Keratinocyte (primary cell): ENCODE results near the gene FSTL5. TPM values are rescaled to one million over a fixed set of nuclear protein-coding genes. Genes with fewer than 3 reads are reported as not detected.

Source experiments
- DNase-seq: peaks from one replicate; pipeline ENCODE4 v3.0.0-alpha.2; 2011; ENCODE audit warnings: low read depth, missing footprints, low spot score
- FAIRE-seq: peaks from 2 replicates; lab custom pipeline; 2011; peaks lifted over from hg19 to GRCh38; lab: Jason Lieb, UNC
- H2AFZ ChIP-seq: 2 replicates; pipeline ENCODE4 v1.6.0; 2012; ENCODE audit warnings: low read length, control low read depth, inconsistent platforms; ENCODE audit not compliant: control insufficient read depth
- H3K27ac ChIP-seq: 2 replicates; pipeline ENCODE4 v1.5.1; 2011; ENCODE audit warnings: low read length; ENCODE audit not compliant: control insufficient read depth, insufficient read depth
- H3K27me3 ChIP-seq: 3 replicates; pipeline ENCODE4 v1.6.0; 2011; ENCODE audit warnings: low read length; ENCODE audit not compliant: control insufficient read depth, insufficient read depth; ENCODE audit errors: extremely low read depth
- H3K36me3 ChIP-seq, 2 experiments: 2 replicates in 1 of 2; 3 replicates in 1 of 2; pipeline ENCODE4 v1.5.1; 2011; ENCODE audit warnings: low read length in 2 of 2, mild to moderate bottlenecking in 1 of 2; ENCODE audit not compliant: control insufficient read depth in 2 of 2, insufficient read depth in 2 of 2; ENCODE audit errors: extremely low read depth in 1 of 2
- H3K4me1 ChIP-seq: 3 replicates; pipeline ENCODE4 v1.5.1; 2011; ENCODE audit warnings: low read length; ENCODE audit not compliant: control insufficient read depth, insufficient read depth; ENCODE audit errors: extremely low read depth
- H3K4me2 ChIP-seq: 3 replicates; pipeline ENCODE4 v1.6.0; 2011; ENCODE audit warnings: low read depth, low read length; ENCODE audit not compliant: control insufficient read depth, insufficient read depth; ENCODE audit errors: extremely low read depth
- H3K4me3 ChIP-seq, 3 experiments: fragments of 200-600 bp in 1 of 3; sonication (generic) in 1 of 3; 2 replicates in 2 of 3; 3 replicates in 1 of 3; pipeline ENCODE4 v1.5.1; 2011 to 2016; ENCODE audit warnings: low read length in 3 of 3, mild to moderate bottlenecking in 3 of 3, control low read depth in 2 of 3, inconsistent platforms in 1 of 3, low read depth in 1 of 3, mixed read lengths in 1 of 3, mixed run types in 1 of 3, moderate library complexity in 1 of 3; ENCODE audit not compliant: control insufficient read depth in 2 of 3, insufficient read depth in 2 of 3; ENCODE audit errors: extremely low read depth in 1 of 3
- H3K79me2 ChIP-seq: 2 replicates; pipeline ENCODE4 v1.6.0; 2012; ENCODE audit warnings: low read length; ENCODE audit not compliant: control insufficient read depth, insufficient read depth
- H3K9ac ChIP-seq: 3 replicates; pipeline ENCODE4 v1.6.0; 2011; ENCODE audit warnings: low read length; ENCODE audit not compliant: control insufficient read depth, insufficient read depth; ENCODE audit errors: extremely low read depth
- H3K9me1 ChIP-seq: 3 replicates; pipeline ENCODE4 v1.6.0; 2011; ENCODE audit warnings: low read length; ENCODE audit not compliant: control insufficient read depth, insufficient read depth; ENCODE audit errors: extremely low read depth
- H3K9me3 ChIP-seq: 2 replicates; pipeline ENCODE4 v1.5.1; 2012; ENCODE audit warnings: low read depth, low read length; ENCODE audit not compliant: control insufficient read depth
- H4K20me1 ChIP-seq: 3 replicates; pipeline ENCODE4 v1.6.0; 2011; ENCODE audit warnings: low read length; ENCODE audit not compliant: control insufficient read depth, insufficient read depth; ENCODE audit errors: extremely low read depth
- EZH2 ChIP-seq: IDR thresholded peaks from one replicate; pipeline ENCODE4 v1.6.1; 2012; ENCODE audit warnings: inconsistent platforms, mild to moderate bottlenecking, low read length, moderate library complexity
- dilution Hi-C: fragments of 300-500 bp; cut with MboI; formaldehyde crosslinking; loops from one replicate; pipeline ENCODE4 v1.7.0; 2020; ENCODE audit warnings: low sequenced_read_pairs; ENCODE audit not compliant: extremely low pct_ligation_motif_present
- polyA plus RNA-seq, 5 experiments: library from polyadenylated mRNA; depleted of rRNA in 3 of 5; stranded (reverse) in 3 of 5; stranded (forward) in 1 of 5; unstranded in 1 of 5; fragments of >200 nt; gene quantifications; 1 replicate in 1 of 5; 2 replicates in 3 of 5; 3 replicates in 1 of 5; pipeline versions ENCODE4 v1.2.1 to v1.2.3, GENCODE V29; 2011 to 2012; ENCODE audit warnings: missing spikeins in 2 of 5, low read depth in 1 of 5, low replicate concordance in 1 of 5
- TF ChIP-seq, protein P1 (sequence below), 3 experiments: IDR thresholded peaks in 1 of 3; conservative IDR thresholded peaks in 1 of 3; optimal IDR thresholded peaks in 1 of 3; 2 replicates in 2 of 3; 3 replicates in 1 of 3; pipeline versions ENCODE3 to v1.5.1; 2011; ENCODE audit warnings: low read length in 3 of 3, mild to moderate bottlenecking in 3 of 3, moderate library complexity in 2 of 3, control low read depth in 1 of 3, inconsistent platforms in 1 of 3; ENCODE audit not compliant: insufficient read depth in 2 of 3; ENCODE audit errors: extremely low read depth in 1 of 3

Gene FSTL5
- polyA plus RNA-seq, 1 donor (not counting 4 experiments of a cell fraction or from before 2014, with no cell fraction given): not detected

DNA sequence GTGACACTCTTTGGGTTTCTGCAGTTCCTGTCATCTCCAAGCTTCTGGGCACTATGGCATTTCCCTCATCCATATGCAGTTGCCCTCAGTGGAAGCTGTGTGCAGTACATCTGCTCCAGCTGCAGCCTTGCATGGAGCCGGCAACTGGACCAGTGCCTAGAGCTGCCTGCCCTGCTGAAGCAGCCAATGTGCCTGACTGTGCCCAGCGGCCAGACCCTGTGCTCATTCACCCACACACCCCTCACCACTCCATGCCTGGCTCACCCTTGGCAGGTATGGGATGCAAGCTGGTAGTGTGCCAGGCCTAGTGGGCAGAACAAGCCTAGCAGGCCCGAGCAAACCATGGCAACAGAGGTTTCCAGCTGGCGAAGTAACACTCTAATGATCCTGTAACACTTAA, 370.8 kb downstream of the FSTL5 start:
- H3K9me1 ChIP-seq: no peaks in the 10 kb centered on the region
- no peak overlapping the region for H3K4me3 ChIP-seq
- dilution Hi-C loops: no loop called here
- H4K20me1 ChIP-seq: no peaks in the 10 kb centered on the region
- H3K79me2 ChIP-seq: no peaks in the 10 kb centered on the region
- no peaks in the 10 kb centered on the region for H3K27me3 ChIP-seq
- DNase-seq: no peak
- H2AFZ ChIP-seq: no peak overlapping the region
- H3K36me3 ChIP-seq: no peaks in the 10 kb centered on the region
- no peak for FAIRE-seq
- no peaks in the 10 kb centered on the region for H3K4me1 ChIP-seq
- no peak overlapping the region for H3K9ac ChIP-seq
- TF ChIP-seq, protein P1, sequence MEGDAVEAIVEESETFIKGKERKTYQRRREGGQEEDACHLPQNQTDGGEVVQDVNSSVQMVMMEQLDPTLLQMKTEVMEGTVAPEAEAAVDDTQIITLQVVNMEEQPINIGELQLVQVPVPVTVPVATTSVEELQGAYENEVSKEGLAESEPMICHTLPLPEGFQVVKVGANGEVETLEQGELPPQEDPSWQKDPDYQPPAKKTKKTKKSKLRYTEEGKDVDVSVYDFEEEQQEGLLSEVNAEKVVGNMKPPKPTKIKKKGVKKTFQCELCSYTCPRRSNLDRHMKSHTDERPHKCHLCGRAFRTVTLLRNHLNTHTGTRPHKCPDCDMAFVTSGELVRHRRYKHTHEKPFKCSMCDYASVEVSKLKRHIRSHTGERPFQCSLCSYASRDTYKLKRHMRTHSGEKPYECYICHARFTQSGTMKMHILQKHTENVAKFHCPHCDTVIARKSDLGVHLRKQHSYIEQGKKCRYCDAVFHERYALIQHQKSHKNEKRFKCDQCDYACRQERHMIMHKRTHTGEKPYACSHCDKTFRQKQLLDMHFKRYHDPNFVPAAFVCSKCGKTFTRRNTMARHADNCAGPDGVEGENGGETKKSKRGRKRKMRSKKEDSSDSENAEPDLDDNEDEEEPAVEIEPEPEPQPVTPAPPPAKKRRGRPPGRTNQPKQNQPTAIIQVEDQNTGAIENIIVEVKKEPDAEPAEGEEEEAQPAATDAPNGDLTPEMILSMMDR (optimal IDR thresholded peaks at IDR 0.05 in 1 of 3, IDR thresholded peaks at IDR 0.05 in 1 of 3, conservative IDR thresholded peaks at IDR 0.05 in 1 of 3; ENCODE audit: extremely low read depth in 1 of 3, insufficient read depth in 2 of 3, low read length in 3 of 3): no peak
- no peak for TF ChIP-seq EZH2
- H3K4me2 ChIP-seq: no peak overlapping the region
- no peak overlapping the region for H3K27ac ChIP-seq
- peaks cover 4% of the 10 kb centered on the region for H3K9me3 ChIP-seq

DNA sequence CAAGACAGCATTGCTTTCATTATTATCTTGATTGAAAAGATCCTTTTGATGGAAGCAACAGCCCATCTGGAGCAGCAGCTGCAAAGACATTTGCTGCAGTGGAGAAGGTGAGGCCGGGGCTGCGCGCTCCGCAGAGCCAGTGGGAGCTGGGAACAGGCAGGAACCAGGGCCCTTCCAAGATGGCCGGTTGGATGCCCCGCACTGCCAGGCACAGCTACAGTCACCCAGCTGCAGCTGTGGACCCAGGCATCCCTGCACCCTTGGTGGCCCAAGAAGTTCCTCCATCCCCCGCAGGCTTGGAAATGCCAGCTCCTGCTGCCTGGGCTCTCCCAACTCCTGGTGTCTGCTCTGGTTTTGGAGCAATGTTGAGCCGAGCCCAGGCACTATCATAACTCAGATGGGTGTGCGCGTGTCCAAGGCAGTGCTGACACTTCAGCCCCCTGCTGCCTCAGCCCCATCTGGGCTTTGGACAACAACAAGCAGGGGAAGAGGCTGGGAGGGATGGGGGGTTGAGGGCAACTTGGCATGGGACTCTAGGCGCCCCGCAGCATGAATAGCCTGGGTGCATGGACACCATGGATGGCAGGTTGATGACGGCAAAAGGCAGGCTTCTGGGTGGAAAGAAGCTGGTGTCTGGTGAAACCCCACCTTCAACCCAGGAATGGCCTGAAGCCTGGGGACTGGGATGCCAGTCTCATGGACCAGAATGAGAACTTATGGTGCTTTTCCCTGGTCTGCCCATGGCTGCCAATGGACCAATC, 371.8 kb downstream of the FSTL5 start:
- FAIRE-seq (no peak), DNase-seq (no peak)
- Histone ChIP-seq H3K9ac (no peak overlapping the region), H3K79me2 (no peaks in the 10 kb centered on the region), H3K4me1 (no peaks in the 10 kb centered on the region), H3K9me3 (peaks cover 4% of the 10 kb centered on the region), H3K4me3 (no peak overlapping the region), H3K27ac (no peak overlapping the region), H3K9me1 (no peaks in the 10 kb centered on the region), H4K20me1 (no peaks in the 10 kb centered on the region), H3K27me3 (no peaks in the 10 kb centered on the region), H3K36me3 (no peaks in the 10 kb centered on the region), H3K4me2 (no peak overlapping the region), H2AFZ (no peak overlapping the region)
- dilution Hi-C loops: no loop called here
- no peak for TF ChIP-seq EZH2
- TF ChIP-seq, protein P1 (optimal IDR thresholded peaks at IDR 0.05 in 1 of 3, IDR thresholded peaks at IDR 0.05 in 1 of 3, conservative IDR thresholded peaks at IDR 0.05 in 1 of 3; ENCODE audit: extremely low read depth in 1 of 3, insufficient read depth in 2 of 3, low read length in 3 of 3): no peak
